Activated CD4-positive, alpha-beta T cell treated with anti-CD3 and anti-CD28 coated beads, Interleukin-2, amount 50 U/mL, for 1 hour (primary cell): ENCODE results near the gene USP44.
A peak's percentile ranks its signal among the peaks of the same experiment; 100 is the strongest.
"Not testable (repeated sequence)": the region's sequence is repeated elsewhere in the genome, so short reads cannot be mapped to it uniquely, and the experiment has no call there.

Source experiments
- DNase-seq: peaks from one replicate; pipeline ENCODE4 v3.0.0-alpha.2; 2020

Gene USP44

GRCh38 chr12:95505039-95505438 is 46.2 kb downstream of the USP44 start:
- DNase-seq: no peak

GRCh38 chr12:95504140-95504539 is 47.1 kb downstream of the USP44 start:
- DNase-seq: no peak

- DNase-seq: no peak
Measured at GRCh38 chr12:95499772-95500171, 51.5 kb downstream of the USP44 start.

GRCh38 chr12:95498968-95499367 is 52.3 kb downstream of the USP44 start:
- DNase-seq: no peak

- no peak for DNase-seq
Measured at GRCh38 chr12:95497031-95497430, 54.2 kb downstream of the USP44 start.

- no peak for DNase-seq
Measured at GRCh38 chr12:95495433-95495832, 55.8 kb downstream of the USP44 start.

- DNase-seq: no peak
Measured at GRCh38 chr12:95494888-95495287, 56.4 kb downstream of the USP44 start.

GRCh38 chr12:95492462-95492861 is 58.8 kb downstream of the USP44 start:
- no peak for DNase-seq

- no peak for DNase-seq
Measured at GRCh38 chr12:95487024-95487423, 64.3 kb downstream of the USP44 start.

GRCh38 chr12:95484524-95484923 is 66.8 kb downstream of the USP44 start:
- no peak for DNase-seq

- not testable (repeated sequence) for DNase-seq
Measured at GRCh38 chr12:95482564-95482963, 68.7 kb downstream of the USP44 start.

- no peak for DNase-seq
Measured at GRCh38 chr12:95481888-95482287, 69.4 kb downstream of the USP44 start.

- DNase-seq: no peak
Measured at GRCh38 chr12:95481072-95481471, 70.2 kb downstream of the USP44 start.

- DNase-seq: no peak
Measured at GRCh38 chr12:95480230-95480629, 71.0 kb downstream of the USP44 start.

- no peak for DNase-seq
Measured at GRCh38 chr12:95474660-95474958, 76.7 kb downstream of the USP44 start.

GRCh38 chr12:95473884-95474659 is 77.2 kb downstream of the USP44 start, which contains the start of gene METAP2:
Gene METAP2 (plus strand): TSS chr12:95474152. CDS start chr12:95474180, 28 bp downstream.
- DNase-seq: peak; percentile 87

- peak; percentile 24 for DNase-seq
Measured at GRCh38 chr12:95473231-95473883, 77.9 kb downstream of the USP44 start.

GRCh38 chr12:95470300-95470699 is 81.0 kb downstream of the USP44 start:
- DNase-seq: no peak
